Hepatic stellate cell (primary cell): ENCODE measurements around the gene LPA.
"Not testable (repeated sequence)": the region's sequence is repeated elsewhere in the genome, so short reads cannot be mapped to it uniquely, and the experiment has no call there.

Experiments
- DNase-seq: peaks from one replicate; pipeline ENCODE4 v3.0.0; 2011; ENCODE audit warnings: low spot score

LPA gene

DNA sequence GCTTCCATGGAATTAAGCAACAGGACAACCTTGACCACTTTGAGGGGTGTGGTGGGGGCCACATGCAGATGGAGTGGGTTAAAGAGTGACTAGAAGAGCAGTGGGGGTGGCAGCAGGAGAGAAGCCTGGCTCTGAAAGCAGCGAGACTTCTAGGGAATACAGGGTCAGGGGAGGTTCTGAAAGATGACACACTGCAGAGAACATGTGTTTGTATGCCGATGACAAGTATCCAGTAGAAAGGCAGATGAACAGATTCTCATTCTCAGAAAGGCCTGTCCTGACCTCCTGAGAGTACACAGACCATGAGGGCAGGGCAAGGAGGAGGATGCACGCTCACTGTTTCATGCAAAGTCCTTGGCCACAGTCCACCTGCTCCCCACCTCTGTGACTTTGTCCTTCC is 2.9 kb downstream of the LPA start:
- no peak for DNase-seq

GRCh38 chr6:160659562-160659961 is 4.5 kb downstream of the LPA start:
- DNase-seq, result no peak

DNA sequence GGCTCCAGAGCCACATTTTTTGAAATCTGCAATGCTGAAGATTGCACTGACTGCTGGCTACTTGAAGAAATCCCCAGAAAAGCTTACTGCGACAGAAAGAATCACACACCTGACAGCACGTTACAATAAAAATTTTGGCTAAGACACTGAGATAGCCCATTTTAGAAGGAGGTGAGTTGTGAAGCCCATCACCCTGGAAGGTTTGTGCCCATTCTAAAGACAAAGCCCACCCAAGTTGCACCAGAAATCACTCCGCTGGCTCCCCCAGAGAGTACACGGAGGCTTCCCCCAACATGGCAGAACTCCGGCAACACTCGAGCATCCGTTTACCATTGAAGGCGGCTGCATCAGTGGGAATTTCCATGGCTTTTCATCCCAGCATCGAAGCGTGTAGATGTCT is 29.4 kb downstream of the LPA start:
- no peak for DNase-seq

- no peak for DNase-seq
Observed at GRCh38 chr6:160595838-160596832, 67.9 kb downstream of the LPA start.

- not testable (repeated sequence) for DNase-seq
Observed at GRCh38 chr6:160595297-160595696, 68.8 kb downstream of the LPA start.

DNA sequence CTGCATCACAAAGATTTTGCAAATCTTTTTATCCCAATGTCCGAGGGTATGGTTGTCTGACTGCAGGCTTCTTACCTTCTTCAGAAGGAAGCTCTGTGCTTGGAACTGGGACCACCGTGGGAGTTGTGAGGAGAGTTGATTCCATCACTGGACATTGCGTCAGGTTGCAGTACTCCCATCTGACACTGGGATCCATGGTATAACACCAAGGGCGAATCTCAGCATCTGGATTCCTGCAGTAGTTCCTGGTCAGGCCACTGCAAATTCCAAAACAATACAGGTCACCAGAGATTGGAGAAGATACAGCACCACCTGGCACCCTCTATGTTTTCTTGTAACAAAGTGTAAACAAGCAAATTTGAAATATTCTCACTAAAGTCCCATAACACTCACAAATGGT is 77.7 kb downstream of the LPA start:
- DNase-seq, result no peak

GRCh38 chr6:160583794-160584193 is 80.3 kb downstream of the LPA start:
- DNase-seq, result no peak

GRCh38 chr6:160581406-160581805 is 82.7 kb downstream of the LPA start:
- no peak for DNase-seq

DNA sequence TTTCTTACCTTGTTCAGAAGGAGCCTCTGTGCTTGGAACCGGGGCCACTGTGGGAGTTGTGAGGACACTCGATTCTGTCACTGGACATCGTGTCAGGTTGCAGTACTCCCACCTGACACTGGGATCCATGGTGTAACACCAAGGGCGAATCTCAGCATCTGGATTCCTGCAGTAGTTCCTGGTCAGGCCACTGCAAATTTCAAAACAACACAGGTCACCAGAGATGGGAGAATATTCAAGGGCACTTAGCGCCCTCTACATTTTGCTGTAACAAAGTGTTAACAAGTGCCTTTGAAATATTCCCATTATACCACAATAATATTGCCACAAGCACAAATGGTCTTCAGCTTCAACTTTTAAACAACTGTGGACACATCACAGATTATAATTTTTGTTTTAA is 85.6 kb downstream of the LPA start:
- DNase-seq, result not testable (repeated sequence)

- no peak for DNase-seq
Observed at GRCh38 chr6:160573943-160574342, 90.1 kb downstream of the LPA start.

- DNase-seq, result not testable (repeated sequence)
Observed at GRCh38 chr6:160571201-160571600, 92.9 kb downstream of the LPA start.

- DNase-seq, result no peak
Observed at GRCh38 chr6:160544802-160545201, 119.3 kb downstream of the LPA start.

DNA sequence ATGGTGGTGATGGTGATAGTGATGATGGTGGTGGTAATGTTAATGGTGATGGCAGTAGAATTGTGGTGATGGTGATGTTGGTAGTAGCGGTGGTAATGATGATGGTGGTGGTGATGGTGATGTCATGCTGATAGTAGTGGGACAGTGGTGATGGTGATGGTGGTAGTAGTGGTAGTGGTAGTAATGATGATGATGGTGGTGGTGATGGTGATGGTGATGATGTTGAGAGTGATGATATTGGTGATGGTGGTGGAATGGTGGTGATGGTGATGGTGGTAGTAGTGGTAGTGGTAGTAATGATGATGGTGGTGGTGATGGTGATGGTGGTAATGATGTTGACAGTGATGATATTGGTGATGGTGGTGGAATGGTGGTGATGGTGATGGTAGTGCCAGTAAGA is 128.8 kb downstream of the LPA start:
- no peak for DNase-seq

- DNase-seq, result peak; percentile 32
Observed at GRCh38 chr6:160534050-160534696, 129.9 kb downstream of the LPA start.

GRCh38 chr6:160532315-160532714 is 131.8 kb downstream of the LPA start:
- no peak for DNase-seq

DNA sequence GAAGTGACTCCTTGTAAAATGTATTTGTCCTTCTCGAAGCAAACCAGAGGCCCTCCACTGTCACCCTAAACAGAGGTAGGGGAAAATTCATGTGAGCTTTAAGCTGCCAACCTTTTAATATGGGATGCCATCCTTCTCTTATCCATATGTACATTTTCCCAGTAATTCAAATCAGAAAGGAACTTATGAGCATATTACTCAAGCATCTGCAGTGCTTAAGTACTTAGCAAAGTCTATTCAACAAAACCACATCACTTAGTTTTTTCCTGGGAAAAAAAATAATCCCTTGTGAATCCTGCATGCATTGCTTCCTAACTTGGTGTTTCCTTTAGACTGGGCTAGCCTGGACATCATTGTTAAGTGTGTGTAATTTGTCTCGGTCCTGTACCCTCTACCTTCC is 132.2 kb downstream of the LPA start:
- no peak for DNase-seq

DNA sequence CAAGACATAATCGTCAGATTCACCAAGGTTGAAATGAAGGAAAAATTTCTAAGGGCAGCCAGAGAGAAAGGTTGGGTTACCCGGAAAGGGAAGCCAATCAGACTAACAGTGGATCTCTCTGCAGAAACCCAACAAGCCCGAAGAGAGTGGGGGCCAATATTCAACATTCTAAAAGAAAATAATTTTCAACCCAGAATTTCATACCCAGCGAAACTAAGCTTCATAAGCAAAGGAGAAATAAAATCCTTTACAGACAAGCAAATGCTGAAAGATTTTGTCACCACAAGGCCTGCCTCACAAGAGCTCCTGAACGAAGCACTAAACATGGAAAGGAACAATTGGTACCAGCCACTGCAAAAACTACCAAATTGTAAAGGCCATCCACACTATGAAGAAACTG is 134.6 kb downstream of the LPA start:
- DNase-seq, result not testable (repeated sequence)

- no peak for DNase-seq
Observed at GRCh38 chr6:160523223-160523622, 140.9 kb downstream of the LPA start.

DNA sequence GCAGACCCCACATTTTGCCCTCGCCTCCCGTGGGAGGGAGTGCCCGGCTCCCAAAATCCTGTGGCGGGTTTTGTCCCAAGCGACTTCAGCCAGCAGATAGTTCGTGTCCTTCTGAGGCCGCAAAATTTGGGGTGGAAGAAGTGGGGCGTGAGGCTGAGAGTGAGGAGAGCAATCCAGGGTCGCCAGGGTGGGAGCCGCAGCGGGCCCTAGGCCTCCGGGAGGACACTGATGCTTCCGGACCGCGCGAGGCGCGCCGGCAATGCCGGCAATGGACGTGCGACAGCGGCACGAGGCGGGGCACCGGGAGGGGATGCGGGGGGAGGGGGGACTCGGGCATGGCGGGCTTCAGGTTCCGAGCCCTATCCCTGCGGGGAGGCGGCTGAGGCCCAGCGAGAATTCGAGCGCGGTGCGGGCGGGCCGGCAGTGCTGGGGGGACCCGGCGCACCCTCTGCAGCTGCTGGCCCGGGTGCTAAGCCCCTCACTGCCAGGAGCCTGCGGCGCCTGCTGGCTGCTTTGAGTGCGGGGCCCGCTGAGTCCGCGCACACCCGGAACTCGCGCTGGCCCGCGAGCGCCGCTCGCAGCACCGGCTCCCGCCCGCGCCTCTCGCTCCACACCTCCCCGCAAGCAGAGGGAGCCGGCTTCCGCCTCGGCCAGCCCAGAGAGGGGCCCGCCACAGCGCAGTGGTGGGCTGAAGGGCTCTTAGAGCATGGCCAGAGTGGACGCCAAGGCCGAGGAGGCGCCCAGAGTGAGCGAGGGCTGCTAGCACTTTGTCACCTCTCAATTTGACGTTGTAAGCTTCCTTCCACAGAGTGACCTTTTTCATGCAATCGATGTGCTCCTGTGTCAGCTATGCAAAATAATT is 143.8 kb downstream of the LPA start:
- DNase-seq, result peak; percentile 73

DNA sequence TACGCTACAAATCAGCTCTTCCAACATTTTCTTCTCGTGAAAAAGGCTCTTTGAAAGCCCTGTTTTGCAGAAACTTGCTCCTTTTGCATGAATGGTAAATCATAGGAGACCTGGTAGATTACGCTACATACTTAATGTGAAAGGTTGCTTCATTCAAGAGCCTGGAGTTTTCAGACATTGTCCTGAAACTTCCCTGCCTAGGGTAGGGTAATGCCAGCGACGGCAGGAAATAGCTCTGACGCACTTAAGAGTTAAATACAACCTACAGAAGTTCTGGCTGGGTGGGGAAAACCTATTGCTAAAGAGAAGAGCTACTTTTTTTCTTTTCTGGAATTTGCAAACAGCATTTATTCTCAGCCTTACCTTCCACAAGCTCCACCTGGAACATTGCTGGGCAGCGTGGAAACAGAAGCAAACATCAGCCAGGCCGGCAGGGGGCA is 144.5 kb downstream of the LPA start:
- DNase-seq, result no peak

DNA sequence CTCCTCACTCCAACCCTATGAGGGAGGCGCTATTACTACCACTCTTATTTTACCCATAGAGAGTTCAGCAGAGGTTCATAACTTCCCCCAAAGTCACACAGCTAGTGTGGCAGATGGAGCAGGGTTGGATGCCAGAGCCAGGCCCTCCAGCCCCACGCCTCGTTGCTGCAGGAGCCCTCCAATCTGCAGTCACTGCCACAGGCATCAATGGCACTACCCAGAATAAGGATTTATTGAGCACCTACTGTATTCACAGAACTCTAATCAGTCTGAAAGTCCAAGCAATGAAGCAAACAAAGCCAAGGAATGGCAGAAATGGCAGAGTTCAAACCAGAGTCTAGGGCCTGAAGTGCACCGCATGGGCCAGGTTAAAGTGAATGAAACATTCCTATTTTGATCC is 144.9 kb downstream of the LPA start:
- no peak for DNase-seq

- DNase-seq, result no peak
Observed at GRCh38 chr6:160513836-160514235, 150.2 kb downstream of the LPA start.
